Endometrial microvascular endothelial cells (primary cell): ENCODE measurements around the gene POLR3GL. TPM values are rescaled to one million over a fixed set of nuclear protein-coding genes. Genes with fewer than 3 reads are reported as not detected.
"Not testable (repeated sequence)": the region's sequence is repeated elsewhere in the genome, so short reads cannot be mapped to it uniquely, and the experiment has no call there.

Experiments used
- in situ Hi-C: cut with HindIII; loops from 2 replicates; pipeline ENCODE4 v1.10.0; 2017; ENCODE audit warnings: low sequenced_read_pairs, low pct_unique_long_range_greater_than_20kb; ENCODE audit errors: inconsistent ontology term
- total RNA-seq: library from RNA; depleted of rRNA; stranded (reverse); fragments of >200 nt; gene quantifications from one replicate; pipeline ENCODE4 v1.2.3, GENCODE V29; 2015; ENCODE audit errors: inconsistent ontology term

The POLR3GL gene
- total RNA-seq, 1 donor from 2014 or later = 11.2 TPM

GRCh38 chr1:145997016-145997717, 32.7 kb downstream of the POLR3GL start:
- in situ Hi-C loops = no loop called here

- in situ Hi-C loops = no loop called here
Observed at GRCh38 chr1:145997718-145998023, 33.2 kb downstream of the POLR3GL start.

GRCh38 chr1:145999321-146000024, 35.0 kb downstream of the POLR3GL start:
- in situ Hi-C loops = no loop called here

- in situ Hi-C loops = no loop called here
Observed at GRCh38 chr1:146001709-146002108, 37.2 kb downstream of the POLR3GL start.

GRCh38 chr1:146007489-146008133, 43.1 kb downstream of the POLR3GL start:
- in situ Hi-C loops = no loop called here

GRCh38 chr1:146010126-146010738, 45.7 kb downstream of the POLR3GL start:
- in situ Hi-C loops = no loop called here

GRCh38 chr1:146012703-146013558, 48.4 kb downstream of the POLR3GL start:
- in situ Hi-C loops = no loop called here

- in situ Hi-C loops = no loop called here
Observed at GRCh38 chr1:146013559-146013922, 49.1 kb downstream of the POLR3GL start.

GRCh38 chr1:146016891-146017290, 52.4 kb downstream of the POLR3GL start:
- in situ Hi-C loops = no loop called here

- in situ Hi-C loops = no loop called here
Observed at GRCh38 chr1:146019231-146020057, 55.0 kb downstream of the POLR3GL start.

- in situ Hi-C loops = no loop called here
Observed at GRCh38 chr1:146020058-146021049, 55.9 kb downstream of the POLR3GL start.

GRCh38 chr1:146021050-146021445, 56.6 kb downstream of the POLR3GL start:
- in situ Hi-C loops = no loop called here

- in situ Hi-C loops = no loop called here
Observed at GRCh38 chr1:146021622-146022402, 57.3 kb downstream of the POLR3GL start, which contains the start of gene HJV. Gene HJV, minus strand, starts transcription at chr1:146021735. Its CDS starts 1,504 bp downstream, at chr1:146020231.

GRCh38 chr1:146022403-146023127, 58.1 kb downstream of the POLR3GL start:
- in situ Hi-C loops = no loop called here

- in situ Hi-C loops = not testable (repeated sequence)
Observed at GRCh38 chr1:146025787-146026495, 61.5 kb downstream of the POLR3GL start.
